LHCN-M2 (cell line): ENCODE results near the gene LAG3. TPM values are rescaled to one million over a fixed set of nuclear protein-coding genes. Genes with fewer than 3 reads are reported as not detected.

Source experiments
- DNase-seq: peaks from one replicate; pipeline ENCODE4 v3.0.0-alpha.2; 2012; ENCODE audit warnings: low read depth
- total RNA-seq: library from RNA; depleted of rRNA; stranded (reverse); fragments of >200 nt; gene quantifications from 2 replicates; pipeline ENCODE4 v1.2.3, GENCODE V29; 2014

Gene LAG3
- total RNA-seq, 1 experiment from 2014 or later = 0.23 TPM

DNA sequence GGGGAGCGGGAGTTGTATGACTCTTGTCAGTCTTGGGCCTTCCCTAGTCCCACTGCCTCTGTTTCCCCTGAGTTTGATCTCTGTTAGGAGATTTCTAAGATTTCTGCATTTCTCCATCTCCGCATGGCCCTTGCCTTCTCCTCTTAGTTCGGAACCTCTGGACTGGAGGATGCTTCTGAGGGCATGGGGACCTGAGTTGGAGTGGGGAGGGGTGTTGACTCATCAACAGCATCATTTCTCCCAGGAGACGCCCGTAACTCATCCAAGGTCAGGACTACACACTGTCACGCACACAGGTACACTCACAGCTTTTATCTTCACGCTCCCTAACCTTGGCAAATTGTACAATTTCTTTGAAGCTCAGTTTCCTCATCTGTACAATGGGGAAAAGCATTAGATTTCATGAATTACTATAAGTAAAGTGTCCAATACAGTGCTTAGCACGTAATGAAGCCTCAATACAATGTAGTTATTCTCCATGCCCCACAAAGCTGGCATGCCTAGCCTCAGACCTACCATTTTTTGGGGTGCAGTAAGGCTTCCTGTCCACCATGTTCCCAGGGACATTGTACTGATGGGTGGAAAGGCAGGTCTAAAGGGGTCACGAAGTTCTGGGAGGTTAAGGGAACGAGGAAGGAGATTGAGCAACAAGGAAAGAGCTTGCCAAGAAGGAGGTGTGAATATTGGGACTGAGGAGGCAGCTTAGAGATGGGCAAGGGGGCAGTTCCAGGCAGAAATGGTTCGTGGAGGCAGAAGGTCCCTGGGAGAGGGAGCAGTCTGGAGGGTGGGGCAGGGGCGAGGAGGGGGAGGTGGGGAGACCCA, 600 bp upstream of the LAG3 start:
- DNase-seq = no peak

DNA sequence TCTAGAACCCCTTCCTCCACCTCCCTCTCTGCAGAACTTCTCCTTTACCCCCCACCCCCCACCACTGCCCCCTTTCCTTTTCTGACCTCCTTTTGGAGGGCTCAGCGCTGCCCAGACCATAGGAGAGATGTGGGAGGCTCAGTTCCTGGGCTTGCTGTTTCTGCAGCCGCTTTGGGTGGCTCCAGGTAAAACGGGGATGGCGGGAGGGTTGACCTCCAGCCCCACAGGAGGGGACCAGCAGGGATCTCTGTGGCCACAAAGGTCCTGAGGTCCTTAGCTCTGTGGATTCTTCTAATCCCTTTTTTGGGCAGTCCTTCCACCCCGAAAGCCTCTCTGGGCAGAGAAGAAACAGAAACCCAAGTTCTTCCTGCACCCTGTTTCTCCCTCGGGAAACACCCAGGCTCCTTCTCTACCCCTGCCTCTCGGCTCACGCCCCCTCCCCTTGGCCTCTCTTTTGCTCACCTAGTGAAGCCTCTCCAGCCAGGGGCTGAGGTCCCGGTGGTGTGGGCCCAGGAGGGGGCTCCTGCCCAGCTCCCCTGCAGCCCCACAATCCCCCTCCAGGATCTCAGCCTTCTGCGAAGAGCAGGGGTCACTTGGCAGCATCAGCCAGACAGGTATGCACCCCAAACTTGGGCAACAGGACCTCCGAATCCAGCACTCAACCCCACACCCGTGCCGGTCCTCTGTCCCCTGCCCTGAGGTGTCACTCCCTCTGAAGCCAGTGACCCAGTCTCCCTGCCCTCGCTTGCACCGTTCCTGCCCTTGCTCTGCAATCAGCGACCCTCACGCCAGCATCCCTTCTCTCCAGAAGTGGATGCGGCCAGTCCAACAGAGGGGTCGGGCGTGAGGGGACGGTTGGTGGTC, 638 bp downstream of the LAG3 start:
- no peak for DNase-seq

DNA sequence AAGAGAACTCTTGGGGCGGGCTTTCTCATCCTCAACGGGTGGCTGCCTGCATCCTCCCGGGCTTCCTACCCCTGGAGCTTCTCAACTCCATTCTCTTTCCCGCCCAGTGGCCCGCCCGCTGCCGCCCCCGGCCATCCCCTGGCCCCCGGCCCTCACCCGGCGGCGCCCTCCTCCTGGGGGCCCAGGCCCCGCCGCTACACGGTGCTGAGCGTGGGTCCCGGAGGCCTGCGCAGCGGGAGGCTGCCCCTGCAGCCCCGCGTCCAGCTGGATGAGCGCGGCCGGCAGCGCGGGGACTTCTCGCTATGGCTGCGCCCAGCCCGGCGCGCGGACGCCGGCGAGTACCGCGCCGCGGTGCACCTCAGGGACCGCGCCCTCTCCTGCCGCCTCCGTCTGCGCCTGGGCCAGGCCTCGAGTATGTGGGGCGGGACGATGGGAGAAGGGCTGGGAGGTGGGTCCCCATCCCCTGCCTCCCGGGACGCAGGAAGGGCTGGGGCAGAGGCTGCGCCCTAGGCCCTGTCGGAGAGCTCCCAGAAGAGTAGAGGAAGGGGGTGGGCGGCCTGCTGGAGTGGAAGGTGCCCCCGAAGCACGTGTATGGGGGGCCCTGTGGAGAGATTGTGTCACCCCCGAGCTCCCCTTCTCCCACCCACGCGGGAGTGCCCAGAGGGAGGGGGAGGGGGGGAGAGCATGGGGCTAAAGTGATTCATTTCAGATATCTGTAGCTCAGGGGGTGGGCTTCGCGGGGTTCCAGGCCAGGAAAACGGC, 1.5 kb downstream of the LAG3 start:
- DNase-seq = no peak

DNA sequence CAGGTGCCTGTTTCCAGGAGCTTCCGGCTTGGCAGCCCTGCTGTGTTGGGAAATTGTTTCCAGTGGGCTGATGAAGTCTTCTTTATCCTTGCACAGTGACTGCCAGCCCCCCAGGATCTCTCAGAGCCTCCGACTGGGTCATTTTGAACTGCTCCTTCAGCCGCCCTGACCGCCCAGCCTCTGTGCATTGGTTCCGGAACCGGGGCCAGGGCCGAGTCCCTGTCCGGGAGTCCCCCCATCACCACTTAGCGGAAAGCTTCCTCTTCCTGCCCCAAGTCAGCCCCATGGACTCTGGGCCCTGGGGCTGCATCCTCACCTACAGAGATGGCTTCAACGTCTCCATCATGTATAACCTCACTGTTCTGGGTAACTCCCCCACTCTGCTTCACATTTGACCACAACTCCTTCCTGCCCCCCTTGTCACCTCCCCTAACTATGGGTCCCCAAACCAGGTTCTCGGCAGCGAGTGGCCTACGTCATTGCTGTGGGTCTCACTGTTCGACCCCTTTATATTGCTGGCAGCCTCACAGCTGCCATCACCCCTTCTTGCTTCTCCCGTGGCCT, 2.3 kb downstream of the LAG3 start:
- no peak for DNase-seq

DNA sequence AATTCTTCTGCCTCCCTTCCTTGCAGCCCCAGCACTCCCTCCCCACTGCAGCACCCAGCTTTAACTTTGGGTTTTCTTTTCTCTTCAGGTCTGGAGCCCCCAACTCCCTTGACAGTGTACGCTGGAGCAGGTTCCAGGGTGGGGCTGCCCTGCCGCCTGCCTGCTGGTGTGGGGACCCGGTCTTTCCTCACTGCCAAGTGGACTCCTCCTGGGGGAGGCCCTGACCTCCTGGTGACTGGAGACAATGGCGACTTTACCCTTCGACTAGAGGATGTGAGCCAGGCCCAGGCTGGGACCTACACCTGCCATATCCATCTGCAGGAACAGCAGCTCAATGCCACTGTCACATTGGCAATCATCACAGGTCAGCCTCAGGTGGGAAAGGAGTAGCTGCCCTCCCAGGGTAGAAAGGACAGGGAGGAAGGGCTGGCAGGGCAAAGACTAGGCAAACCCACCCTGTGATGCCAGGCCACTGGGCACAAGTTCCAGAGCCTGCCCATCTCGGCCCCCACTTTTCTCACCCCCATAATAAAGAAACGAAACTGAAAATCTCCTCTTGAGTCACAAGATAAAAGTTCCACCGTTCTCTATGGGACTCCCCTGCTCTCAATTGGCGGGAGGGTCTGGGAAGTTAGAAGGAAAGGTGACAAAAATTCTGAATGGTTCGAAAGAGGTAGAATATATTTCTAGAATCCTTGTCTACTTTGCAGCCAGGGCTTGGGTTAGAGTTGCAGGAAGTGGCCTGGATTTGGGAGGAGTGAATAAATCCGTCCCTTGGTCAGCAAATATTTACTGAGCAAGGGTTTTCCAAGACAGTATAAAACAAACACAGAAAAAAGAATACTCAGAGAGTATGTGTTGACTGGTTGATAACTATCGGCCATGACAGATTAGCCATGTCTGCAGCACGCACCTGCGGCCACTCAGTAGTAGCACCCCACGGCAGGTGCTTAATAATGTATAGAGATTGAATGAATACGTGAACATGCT, 3.2 kb downstream of the LAG3 start:
- no peak for DNase-seq

DNA sequence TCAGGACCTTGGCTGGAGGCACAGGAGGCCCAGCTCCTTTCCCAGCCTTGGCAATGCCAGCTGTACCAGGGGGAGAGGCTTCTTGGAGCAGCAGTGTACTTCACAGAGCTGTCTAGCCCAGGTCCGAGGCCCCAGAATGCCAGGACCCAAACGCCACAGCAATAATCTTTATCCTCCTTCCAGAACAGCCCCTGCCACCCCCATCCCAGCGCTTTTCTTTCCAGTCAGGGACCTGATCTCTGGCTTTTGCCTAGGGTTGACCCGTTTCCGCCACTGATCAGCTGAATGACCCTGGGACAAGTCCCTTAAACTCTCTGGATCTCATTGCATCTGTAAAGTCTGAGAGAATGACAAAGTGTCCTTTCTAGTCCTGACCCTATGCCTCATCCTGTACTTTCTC, 5.1 kb downstream of the LAG3 start:
- DNase-seq = no peak

DNA sequence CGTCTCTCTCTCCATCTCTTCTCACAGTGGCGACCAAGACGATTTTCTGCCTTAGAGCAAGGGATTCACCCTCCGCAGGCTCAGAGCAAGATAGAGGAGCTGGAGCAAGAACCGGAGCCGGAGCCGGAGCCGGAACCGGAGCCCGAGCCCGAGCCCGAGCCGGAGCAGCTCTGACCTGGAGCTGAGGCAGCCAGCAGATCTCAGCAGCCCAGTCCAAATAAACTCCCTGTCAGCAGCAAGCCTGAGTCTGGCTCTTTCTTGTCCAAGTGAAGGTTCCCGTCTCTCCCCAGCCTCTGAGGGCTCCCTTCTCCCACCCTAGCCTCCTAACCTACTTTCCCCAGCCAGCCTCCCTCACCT, 5.9 kb downstream of the LAG3 start:
- no peak for DNase-seq

DNA sequence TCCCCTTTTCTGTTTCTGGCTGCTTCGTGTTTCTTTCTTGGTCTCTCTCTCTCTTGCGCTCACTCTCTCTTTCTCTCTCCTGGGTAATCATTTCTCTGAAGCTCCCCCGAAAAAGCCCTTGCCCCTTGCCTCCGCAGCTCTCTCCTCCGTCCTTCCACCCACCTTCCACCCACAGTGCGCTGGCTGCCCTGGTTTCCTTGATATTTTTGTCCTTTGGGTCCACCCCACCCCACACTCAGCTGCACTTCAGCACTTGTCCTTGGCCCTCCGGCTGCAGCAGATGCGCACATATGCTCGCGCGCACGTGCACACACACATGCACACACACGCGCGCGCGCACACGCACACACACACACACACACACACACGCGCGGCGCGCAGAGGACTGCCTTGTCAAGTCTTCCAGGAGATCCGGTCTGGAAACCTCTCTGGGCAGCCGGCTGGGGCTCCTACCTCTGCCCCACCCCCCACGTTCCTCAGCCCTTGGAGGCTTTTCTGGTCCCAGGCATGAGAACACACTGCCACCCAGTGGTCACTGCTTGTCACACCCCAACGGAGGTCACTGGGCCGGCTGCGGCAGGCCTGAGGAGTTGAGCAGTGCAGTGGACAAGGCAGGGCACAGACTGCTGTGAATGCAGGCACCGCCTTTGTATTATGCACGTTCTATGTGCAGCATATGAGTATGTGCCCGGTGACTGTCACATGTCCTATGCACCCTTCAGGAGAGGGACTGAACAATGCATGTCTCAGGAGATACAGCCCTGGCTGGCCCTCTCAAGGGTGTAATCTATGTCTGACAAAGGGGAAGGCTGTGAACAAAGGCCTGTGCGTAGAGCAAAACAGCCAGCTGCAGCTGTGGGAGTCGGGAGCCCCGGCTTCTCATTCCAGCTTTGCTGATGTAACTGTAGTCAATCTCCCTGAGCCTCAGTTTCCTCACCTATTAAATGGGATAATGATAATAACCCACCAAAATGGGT, 6.5 kb downstream of the LAG3 start:
- peak; percentile 90 for DNase-seq

DNA sequence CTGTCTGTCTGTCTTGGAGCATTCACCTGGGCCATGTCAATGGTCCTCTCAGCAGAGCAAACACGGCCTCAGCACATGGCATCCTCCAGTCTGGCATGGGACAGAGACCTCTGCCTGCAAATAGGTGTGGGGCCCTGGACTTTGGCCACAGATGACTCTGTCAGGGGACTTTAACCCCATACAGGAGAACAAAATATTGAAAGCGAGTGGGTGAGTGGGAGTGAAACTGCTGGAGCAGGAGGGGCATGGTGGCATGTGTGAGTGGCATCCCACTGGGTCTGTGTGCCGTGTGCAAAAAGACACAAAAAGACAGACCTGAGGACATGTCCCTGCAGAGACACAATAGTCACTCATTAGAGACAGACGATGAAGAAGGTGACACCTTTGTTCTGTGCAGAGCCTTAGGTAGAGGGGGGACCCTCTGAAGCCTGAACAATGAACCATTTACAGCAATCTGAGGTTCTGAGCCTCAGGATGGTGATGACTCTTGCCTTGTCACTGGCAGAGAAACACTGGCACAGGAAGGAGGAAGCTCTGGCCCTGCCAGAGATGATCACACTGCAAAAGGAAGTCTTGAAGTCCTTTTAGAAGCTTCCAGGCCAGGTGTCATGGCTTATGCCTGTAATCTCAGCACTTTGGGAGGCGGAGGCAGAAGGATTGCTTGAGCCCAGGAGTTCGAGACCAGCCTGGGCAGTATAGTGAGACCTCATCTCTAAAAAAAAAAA, 7.5 kb downstream of the LAG3 start:
- no peak for DNase-seq

DNA sequence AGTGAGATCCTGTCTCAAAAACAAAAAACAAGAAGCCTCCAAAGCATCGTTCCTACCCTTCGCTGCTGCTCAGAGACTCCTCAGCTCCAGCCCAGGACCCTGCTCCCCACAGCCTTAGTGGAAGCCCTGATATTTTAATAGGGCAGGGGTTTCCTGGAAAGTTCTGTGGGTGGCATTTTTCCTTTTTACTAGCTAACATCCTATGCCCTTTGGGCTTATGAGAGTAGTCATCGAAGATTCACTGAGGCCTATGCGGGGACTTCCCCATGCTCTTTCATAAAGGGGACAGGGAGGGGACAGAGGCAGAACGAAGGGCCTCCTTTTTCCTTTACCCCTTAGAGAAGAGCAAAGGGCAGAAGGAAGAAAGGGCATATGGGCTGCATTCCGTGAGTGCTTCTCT, 8.3 kb downstream of the LAG3 start:
- no peak for DNase-seq

DNA sequence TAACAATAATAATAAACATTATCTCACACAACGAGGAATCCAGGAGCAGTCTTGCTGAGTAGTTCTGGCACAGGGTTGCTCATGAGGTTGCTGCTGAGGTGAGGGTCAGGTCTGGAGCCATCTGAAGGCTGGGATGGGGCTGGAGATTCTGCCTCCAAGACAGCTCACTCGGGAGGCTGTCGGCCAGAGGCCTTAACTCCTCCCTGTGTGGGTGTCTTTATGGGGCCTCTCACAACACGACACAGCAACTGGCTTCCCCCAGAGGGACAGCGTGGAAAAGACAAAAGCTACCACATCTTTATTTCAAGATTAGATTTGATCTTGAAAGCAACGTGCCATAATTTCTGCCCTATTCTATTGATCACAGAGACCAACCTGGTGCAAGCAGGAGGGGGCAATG, 9.8 kb downstream of the LAG3 start:
- DNase-seq = no peak

DNA sequence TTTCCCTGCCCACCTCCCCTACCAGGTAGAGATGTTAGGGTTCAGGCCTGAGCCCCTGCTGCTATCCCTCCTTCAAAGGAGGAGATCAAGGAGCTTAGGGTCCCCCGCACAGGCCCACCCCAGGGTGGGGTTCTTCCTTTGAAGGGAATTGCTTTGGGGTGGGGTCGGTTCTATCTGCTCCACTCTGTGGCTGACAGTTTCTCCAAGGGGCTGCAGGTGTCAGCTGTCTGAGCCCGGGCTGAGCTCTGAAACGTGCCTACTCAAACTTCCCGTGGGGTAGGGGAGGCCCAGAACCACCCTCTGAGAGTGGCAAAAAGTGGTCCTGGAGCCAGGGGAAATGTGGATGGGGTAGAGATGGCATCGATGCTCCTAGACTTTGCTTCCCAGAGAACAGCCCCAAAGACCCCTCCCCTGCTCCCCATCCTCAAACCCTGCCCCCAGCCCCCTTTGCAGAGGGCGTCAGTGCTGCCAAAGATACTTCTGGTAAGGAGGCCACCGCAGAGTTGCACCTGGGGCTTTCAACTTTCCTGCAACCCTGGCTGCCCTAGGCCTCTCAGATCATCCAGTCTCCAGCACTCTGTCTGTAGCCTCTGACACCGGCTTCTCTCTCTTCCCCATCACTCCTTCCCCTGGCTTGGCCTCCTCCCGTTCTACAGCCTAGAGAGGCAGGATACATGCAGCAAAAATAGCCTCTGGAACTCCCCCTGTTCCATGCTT, 10.7 kb downstream of the LAG3 start:
- DNase-seq = no peak

DNA sequence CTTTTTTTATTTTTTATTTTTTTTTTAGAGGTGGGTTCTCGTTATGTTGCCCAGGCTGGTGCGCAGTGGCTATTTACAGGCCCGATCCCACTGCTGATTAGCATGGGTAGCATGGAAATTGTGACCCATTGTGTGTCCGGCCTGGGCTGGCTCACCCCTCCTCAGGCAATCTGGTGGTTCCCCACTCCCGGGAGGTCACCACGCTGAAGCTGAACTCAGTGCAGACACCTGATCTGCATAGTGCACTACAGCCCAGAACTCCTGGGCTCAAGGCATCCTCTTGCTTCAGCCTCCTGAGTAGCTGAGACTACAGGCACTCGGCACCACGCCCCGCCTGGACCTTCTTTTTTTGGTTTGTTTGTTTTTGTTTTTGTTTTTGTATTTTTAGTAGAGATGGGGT, 11.5 kb downstream of the LAG3 start:
- no peak for DNase-seq

DNA sequence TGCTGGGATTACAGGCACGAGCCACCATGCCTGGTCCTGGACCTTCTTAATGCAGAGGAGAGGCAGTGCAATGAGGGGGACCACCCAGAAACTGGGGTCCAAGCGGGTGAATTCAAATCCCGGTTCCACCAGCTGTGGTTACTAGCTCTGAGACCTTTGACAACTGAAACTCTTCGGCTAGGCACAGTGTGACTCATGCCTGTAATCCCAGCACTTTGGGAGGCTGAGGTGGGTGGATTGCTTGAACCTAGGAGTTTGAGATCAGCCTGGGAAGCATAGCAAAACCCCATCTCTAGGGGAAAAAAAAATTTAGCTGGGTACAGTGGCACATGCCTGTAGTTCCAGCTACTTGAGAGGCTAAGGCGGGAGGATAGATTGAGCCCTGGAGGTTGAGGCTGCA, 12.0 kb downstream of the LAG3 start:
- DNase-seq = no peak

DNA sequence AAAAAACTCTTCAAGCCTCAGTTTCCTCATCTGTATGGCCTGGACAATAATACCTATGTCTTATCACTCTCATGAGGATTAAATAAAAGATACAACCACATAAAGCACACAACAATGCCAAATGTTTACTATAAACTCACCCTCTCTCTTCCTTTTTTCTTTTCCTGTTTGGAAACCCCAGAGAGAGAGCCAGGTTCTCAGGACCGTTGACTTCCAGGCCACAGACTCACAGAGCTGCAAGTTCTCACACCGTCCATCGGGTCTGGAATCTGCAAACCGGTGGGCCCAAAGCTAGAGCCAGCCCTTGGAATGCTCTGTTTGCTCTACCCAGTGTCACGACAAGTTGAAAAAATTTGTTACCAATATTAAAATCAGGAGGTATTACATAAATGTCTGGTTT, 12.4 kb downstream of the LAG3 start:
- no peak for DNase-seq

DNA sequence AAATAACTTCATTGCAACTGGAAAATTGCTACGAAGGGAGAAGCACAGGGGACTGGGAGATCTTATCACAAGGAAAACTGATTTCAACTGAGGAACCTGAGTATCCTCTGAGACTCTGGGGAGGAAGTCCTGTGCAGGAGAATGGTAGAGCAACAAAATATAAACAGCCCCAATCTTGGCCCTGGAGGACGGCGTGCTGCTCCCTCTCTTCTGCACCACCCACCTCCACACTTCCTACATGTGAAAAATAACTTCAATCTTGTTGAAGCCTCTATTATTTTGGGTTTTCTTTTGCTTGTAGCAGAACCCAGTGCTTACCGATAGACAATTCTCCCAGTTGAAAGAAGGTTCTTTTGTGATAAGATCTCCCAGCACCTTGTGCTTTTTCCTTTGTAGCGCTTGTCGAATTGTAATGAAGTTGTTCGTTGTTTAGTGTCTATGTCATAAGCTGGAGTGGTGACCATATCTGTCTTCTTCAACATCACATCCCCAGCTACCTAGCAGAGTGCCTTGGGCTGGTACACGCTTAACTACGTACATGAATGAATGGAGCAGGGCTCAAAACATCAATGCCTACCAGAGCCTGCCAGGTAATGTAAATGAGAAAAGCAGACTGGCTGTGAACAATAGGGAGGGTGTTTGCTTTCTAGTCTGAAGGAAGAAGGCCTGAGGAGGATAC, 14.2 kb downstream of the LAG3 start:
- no peak for DNase-seq

DNA sequence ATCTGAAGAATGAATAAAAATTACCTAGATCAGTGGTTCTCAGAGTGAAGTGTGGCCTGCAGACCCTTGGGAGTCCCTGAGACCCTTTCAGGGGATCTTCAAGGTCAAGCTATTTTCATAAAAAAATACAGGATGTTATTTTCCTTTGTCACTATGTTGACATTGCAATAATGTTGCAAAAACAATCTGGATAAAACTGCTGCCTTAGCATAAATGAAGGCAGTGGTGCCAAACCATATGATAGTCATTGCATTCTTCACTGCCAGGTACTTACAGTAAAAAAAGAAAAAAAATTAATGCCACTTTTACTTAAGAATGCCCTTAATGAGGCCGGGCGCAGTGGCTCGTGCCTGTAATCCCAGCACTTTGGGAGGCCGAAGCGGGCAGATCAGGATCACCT, 15.0 kb downstream of the LAG3 start:
- DNase-seq = no peak
